Testis (tissue), 2 donors: ENCODE results near the gene SULT1A2.

Source experiments
- CTCF ChIP-seq, 3 experiments: fragments of 450-650 bp in 2 of 3; fragments of 200-600 bp in 1 of 3; sonication (generic) in 1 of 3; IDR thresholded peaks; one replicate each; pipeline ENCODE4 v1.5.1; 2016 to 2019; ENCODE audit warnings: antibody characterized with exemption in 3 of 3, mild to moderate bottlenecking in 2 of 3, moderate library complexity in 1 of 3
- POLR2A ChIP-seq: fragments of 450-650 bp; IDR thresholded peaks from one replicate; pipeline ENCODE4 v1.6.1; 2017; ENCODE audit warnings: antibody characterized with exemption, mild to moderate bottlenecking, moderate library complexity

DNA sequence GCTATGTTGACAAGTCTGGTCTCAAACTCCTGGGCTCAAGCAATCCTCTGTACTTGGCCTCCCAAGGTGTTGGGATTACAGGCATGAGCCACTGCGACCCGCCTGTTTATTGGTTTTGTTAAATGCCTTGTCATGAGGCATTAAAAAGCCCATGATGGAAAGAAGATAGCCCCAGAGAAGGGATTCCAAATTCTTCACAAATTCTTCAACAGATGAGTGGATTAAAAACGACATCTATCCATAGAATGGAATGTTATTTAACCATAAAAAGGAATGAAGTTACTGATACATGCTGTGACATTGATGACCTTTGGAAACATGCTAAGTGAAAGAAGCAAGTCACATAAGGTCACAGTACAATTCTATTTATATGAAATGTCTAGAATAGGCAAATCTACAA is 38.4 kb downstream of the SULT1A2 start:
- no peak for TF ChIP-seq CTCF (IDR thresholded peaks at IDR 0.05)
- no peak for TF ChIP-seq POLR2A
